ENCODE data around the gene CD63.

CD63 gene

GRCh38 chr12:55694651-55695050 lies 34.2 kb downstream of the CD63 start:
- no peak for TF ChIP-seq CTCF (IDR thresholded peaks at IDR 0.05; ENCODE audit: control insufficient read depth, extremely low read depth, insufficient read depth)
- H3K4me3 ChIP-seq (ENCODE audit: low read depth, low read length), result no peak overlapping the region
- DNase-seq (ENCODE audit: low read depth), result no peak

- no peak overlapping the region for H3K4me3 ChIP-seq (ENCODE audit: low read depth, low read length)
- TF ChIP-seq CTCF (IDR thresholded peaks at IDR 0.05; ENCODE audit: control insufficient read depth, extremely low read depth, insufficient read depth), result no peak
- DNase-seq (ENCODE audit: low read depth), result no peak
These were observed 34.7 kb downstream of the CD63 start for GRCh38 chr12:55694188-55694515.

- no peak for TF ChIP-seq CTCF (IDR thresholded peaks at IDR 0.05; ENCODE audit: control insufficient read depth, extremely low read depth, insufficient read depth)
- no peak for DNase-seq (ENCODE audit: low read depth)
- no peak overlapping the region for H3K4me3 ChIP-seq (ENCODE audit: low read depth, low read length)
These were observed 35.3 kb downstream of the CD63 start for GRCh38 chr12:55693323-55694187.

GRCh38 chr12:55692631-55693322 lies 36.0 kb downstream of the CD63 start:
- no peak overlapping the region for H3K4me3 ChIP-seq (ENCODE audit: low read depth, low read length)
- DNase-seq (ENCODE audit: low read depth), result no peak
- no peak for TF ChIP-seq CTCF (IDR thresholded peaks at IDR 0.05; ENCODE audit: control insufficient read depth, extremely low read depth, insufficient read depth)

- no peak overlapping the region for H3K4me3 ChIP-seq (ENCODE audit: low read depth, low read length)
- TF ChIP-seq CTCF (IDR thresholded peaks at IDR 0.05; ENCODE audit: control insufficient read depth, extremely low read depth, insufficient read depth), result no peak
- DNase-seq (ENCODE audit: low read depth), result no peak
These were observed 39.8 kb downstream of the CD63 start for GRCh38 chr12:55688716-55689655.

GRCh38 chr12:55687746-55688145 lies 41.1 kb downstream of the CD63 start:
- no peak overlapping the region for H3K4me3 ChIP-seq (ENCODE audit: low read depth, low read length)
- DNase-seq (ENCODE audit: low read depth), result no peak
- TF ChIP-seq CTCF (IDR thresholded peaks at IDR 0.05; ENCODE audit: control insufficient read depth, extremely low read depth, insufficient read depth), result no peak

Data from LNCaP clone FGC (cell line).